Endothelial cell of umbilical vein (primary cell): ENCODE results near the gene TOM1. TPM values are rescaled to one million over a fixed set of nuclear protein-coding genes. Genes with fewer than 3 reads are reported as not detected.

Experiments
- BruUV-seq: library from RNA; stranded (reverse); fragments of 400-500 nt; replicated peaks from 2 replicates; lab custom pipeline; 2021; lab: Mats Ljungman, UMichigan
- CTCF ChIA-PET: fragments of 300-600, 350-600 bp; sonication (Branson Sonifier 250); formaldehyde crosslinking; loops from one replicate; lab custom pipeline; 2021; ENCODE audit warnings: antibody characterized with exemption, inconsistent platforms; lab: Charles Lee
- POLR2A ChIA-PET: fragments of 300-600, 350-600 bp; sonication (Branson Sonifier 250); formaldehyde crosslinking; loops from one replicate; lab custom pipeline; 2021; ENCODE audit warnings: antibody characterized with exemption, inconsistent platforms; lab: Charles Lee
- DNase-seq: peaks from one replicate; pipeline ENCODE4 v3.0.0-alpha.2; 2011; ENCODE audit warnings: low read depth, low spot score
- FAIRE-seq: peaks from 2 replicates; lab custom pipeline; 2011; peaks lifted over from hg19 to GRCh38; lab: Jason Lieb, UNC
- H2AFZ ChIP-seq: 2 replicates; pipeline ENCODE4 v1.6.0; 2012; ENCODE audit warnings: low read depth, low read length, control low read depth, inconsistent platforms
- H3K27ac ChIP-seq: 2 replicates; pipeline ENCODE4 v1.5.1; 2011; ENCODE audit warnings: low read depth, mild to moderate bottlenecking, control low read depth, low read length, moderate library complexity; ENCODE audit not compliant: insufficient read depth
- H3K27me3 ChIP-seq, 2 experiments: 2 replicates each; pipeline versions ENCODE4 v1.6.0 to v1.6.1; 2011; ENCODE audit warnings: low read length in 2 of 2, mixed read lengths in 1 of 2; ENCODE audit not compliant: control insufficient read depth in 2 of 2, insufficient read depth in 2 of 2
- H3K36me3 ChIP-seq, 2 experiments: 2 replicates in 1 of 2; 3 replicates in 1 of 2; pipeline ENCODE4 v1.5.1; 2011; ENCODE audit warnings: low read length in 2 of 2, mild to moderate bottlenecking in 1 of 2, moderate library complexity in 1 of 2; ENCODE audit not compliant: control insufficient read depth in 2 of 2, insufficient read depth in 2 of 2; ENCODE audit errors: extremely low read depth in 1 of 2
- H3K4me1 ChIP-seq: 3 replicates; pipeline ENCODE4 v1.5.1; 2011; ENCODE audit warnings: mild to moderate bottlenecking, low read length; ENCODE audit not compliant: control insufficient read depth, insufficient read depth; ENCODE audit errors: extremely low read depth
- H3K4me2 ChIP-seq: 2 replicates; pipeline ENCODE4 v1.6.1; 2011; ENCODE audit warnings: low read length, control low read depth, mixed read lengths; ENCODE audit not compliant: insufficient read depth
- H3K4me3 ChIP-seq, 3 experiments: fragments of 200-600 bp in 1 of 3; sonication (generic), shearing (Covaris generic) in 1 of 3; replicated peaks in 1 of 3; 2 replicates each; pipeline ENCODE4 v1.5.1; 2011 to 2016; ENCODE audit warnings: control low read depth in 3 of 3, low read length in 3 of 3, mild to moderate bottlenecking in 2 of 3, inconsistent platforms in 1 of 3, low read depth in 1 of 3, moderate library complexity in 1 of 3; ENCODE audit not compliant: insufficient read depth in 1 of 3
- H3K79me2 ChIP-seq: 2 replicates; pipeline ENCODE4 v1.6.0; 2012; ENCODE audit warnings: low read length, inconsistent platforms; ENCODE audit not compliant: control insufficient read depth, insufficient read depth
- H3K9ac ChIP-seq: replicated peaks from 2 replicates; pipeline ENCODE3; 2011; ENCODE audit warnings: low read length, control low read depth; ENCODE audit not compliant: insufficient read depth; ENCODE audit errors: extremely low read depth
- H3K9me1 ChIP-seq: replicated peaks from 3 replicates; pipeline ENCODE4 v1.6.0; 2011; ENCODE audit warnings: mild to moderate bottlenecking, low read length; ENCODE audit not compliant: control insufficient read depth, insufficient read depth; ENCODE audit errors: extremely low read depth
- H3K9me3 ChIP-seq: replicated peaks from 2 replicates; pipeline ENCODE4 v1.5.1; 2012; ENCODE audit warnings: low read length, inconsistent platforms; ENCODE audit not compliant: control insufficient read depth, insufficient read depth
- H4K20me1 ChIP-seq: replicated peaks from 2 replicates; pipeline ENCODE3; 2011; ENCODE audit warnings: mild to moderate bottlenecking, low read length; ENCODE audit not compliant: control insufficient read depth, insufficient read depth; ENCODE audit errors: extremely low read depth
- CTCF ChIP-seq, 2 donors: IDR thresholded peaks; 1 replicate in 1 of 2; 2 replicates in 1 of 2; pipeline ENCODE4 v1.5.1; 2011; ENCODE audit warnings: low read length in 2 of 2, mild to moderate bottlenecking in 2 of 2, moderate library complexity in 2 of 2, control low read depth in 1 of 2, inconsistent platforms in 1 of 2, low read depth in 1 of 2; ENCODE audit not compliant: insufficient read depth in 1 of 2; ENCODE audit errors: extremely low read depth in 1 of 2
- EZH2 ChIP-seq: IDR thresholded peaks from 2 replicates; pipeline ENCODE4 v1.6.1; 2012; ENCODE audit warnings: borderline replicate concordance, low read depth, mild to moderate bottlenecking, moderate library complexity, low read length, inconsistent platforms; ENCODE audit not compliant: severe bottlenecking
- FOS ChIP-seq: IDR thresholded peaks from 2 replicates; pipeline ENCODE4 v1.6.1; 2011; ENCODE audit warnings: mild to moderate bottlenecking, low read length, moderate library complexity, borderline replicate concordance; ENCODE audit not compliant: insufficient read depth
- GATA2 ChIP-seq: IDR thresholded peaks from 2 replicates; pipeline ENCODE4 v1.7.0; 2011; ENCODE audit warnings: low read depth, mild to moderate bottlenecking, moderate library complexity, mixed read lengths, low read length; ENCODE audit not compliant: insufficient read length, insufficient read depth
- JUN ChIP-seq: IDR thresholded peaks from 2 replicates; pipeline ENCODE4 v1.6.1; 2011; ENCODE audit warnings: borderline replicate concordance, low read depth; ENCODE audit not compliant: insufficient read length, insufficient read depth
- MYC ChIP-seq: IDR thresholded peaks from one replicate; pipeline ENCODE4 v1.6.1; 2011; ENCODE audit warnings: mild to moderate bottlenecking, low read depth, low read length
- POLR2A ChIP-seq: IDR thresholded peaks from 2 replicates; pipeline ENCODE4 v1.6.1; 2012; ENCODE audit warnings: low read depth, mild to moderate bottlenecking, control low read depth, low read length
- dilution Hi-C: fragments of 300-500 bp; cut with MboI; formaldehyde crosslinking; loops from one replicate; pipeline ENCODE4 v1.15.0; 2019; ENCODE audit warnings: low sequenced_read_pairs; ENCODE audit not compliant: extremely low pct_ligation_motif_present
- intact Hi-C: fragments of 100-400 bp; cut with micrococcal nuclease; formaldehyde crosslinking; loops from one replicate; pipeline ENCODE4 v1.10.0; 2022
- polyA plus RNA-seq, 4 experiments: library from polyadenylated mRNA; depleted of rRNA in 3 of 4; stranded (reverse) in 3 of 4; unstranded in 1 of 4; fragments of >200 nt; gene quantifications; 2 replicates each; pipeline versions ENCODE4 v1.2.1 to v1.2.3, GENCODE V29; 2011 to 2012; ENCODE audit warnings: missing spikeins in 1 of 4
- total RNA-seq: library from RNA; stranded (reverse); gene quantifications from 2 replicates; pipeline ENCODE4 v1.2.3, GENCODE V29; 2021
- TF ChIP-seq, protein P1 (sequence below): IDR thresholded peaks from 2 replicates; pipeline ENCODE4 v1.6.1; 2011; ENCODE audit not compliant: insufficient read depth, insufficient read length

TOM1 gene
- total and polyA plus RNA-seq, 2 donors (not counting 3 experiments of a cell fraction or from before 2014, with no cell fraction given), result 36.4 to 74.4 TPM

GRCh38 chr22:35359380-35360065, 59.8 kb downstream of the TOM1 start:
- H3K9me1 ChIP-seq, result no peaks in the 10 kb centered on the region
- TF ChIP-seq, protein P1, sequence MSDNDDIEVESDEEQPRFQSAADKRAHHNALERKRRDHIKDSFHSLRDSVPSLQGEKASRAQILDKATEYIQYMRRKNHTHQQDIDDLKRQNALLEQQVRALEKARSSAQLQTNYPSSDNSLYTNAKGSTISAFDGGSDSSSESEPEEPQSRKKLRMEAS, result no peak
- TF ChIP-seq GATA2 (no peak), MYC (no peak), EZH2 (no peak), JUN (no peak), POLR2A (no peak), FOS (no peak), CTCF (IDR thresholded peaks at IDR 0.05; ENCODE audit: extremely low read depth in 1 of 2, insufficient read depth in 1 of 2, low read depth in 1 of 2, low read length in 2 of 2) (no peak)
- no peaks in the 10 kb centered on the region for H3K36me3 ChIP-seq
- H3K4me2 ChIP-seq, result no peak overlapping the region
- intact Hi-C loops (loop anchor here (10.0 kb wide), 1 partner anchor 555 kb away; no protein-coding TSS in a partner anchor), dilution Hi-C loops (no loop called here)
- H3K4me1 ChIP-seq, result peaks cover 6% of the 10 kb centered on the region
- no peaks in the 10 kb centered on the region for H3K79me2 ChIP-seq
- no peak overlapping the region for H2AFZ ChIP-seq
- H3K27ac ChIP-seq, result no peak overlapping the region
- H3K9ac ChIP-seq, result no peak overlapping the region
- ChIA-PET CTCF (interaction anchor here (1.7 kb wide), 2 partner anchors 8 to 13 kb away, joined by 4 to 8 read pairs; no protein-coding TSS in a partner anchor), POLR2A (interaction anchor here (0.6 kb wide), 1 partner anchor 33 kb away, joined by 3 read pairs; no protein-coding TSS in a partner anchor)
- no peak for DNase-seq
- no peak overlapping the region for H3K4me3 ChIP-seq
- no TSS peak for BruUV-seq
- no peak for FAIRE-seq
- H4K20me1 ChIP-seq, result no peaks in the 10 kb centered on the region
- no peaks in the 10 kb centered on the region for H3K27me3 ChIP-seq
- H3K9me3 ChIP-seq, result no peaks in the 10 kb centered on the region
